HepG2 (cell line): ENCODE data around the gene DDRGK1. TPM values are rescaled to one million over a fixed set of nuclear protein-coding genes. Genes with fewer than 3 reads are reported as not detected.
A peak's percentile ranks its signal among the peaks of the same experiment; 100 is the strongest.

Experiments used
- ATAC-seq: fragments of 200-7000 bp; cut with Tn5 transposase; 3 replicates; pipeline ENCODE4 v1.9.1; 2020; ENCODE audit warnings: mild to moderate bottlenecking, moderate library complexity
- BruUV-seq: library from RNA; stranded (reverse); fragments of 400-500 nt; replicated peaks from 2 replicates; lab custom pipeline; 2021; lab: Mats Ljungman, UMichigan
- CTCF ChIA-PET: fragments of 300-600 bp; formaldehyde crosslinking; extraction: SDS; loops from one replicate; lab custom pipeline; 2021; ENCODE audit warnings: low total read pairs, inconsistent platforms, low intra/inter-chr PET ratio; lab: Yijun Ruan, JAX
- POLR2A ChIA-PET: fragments of 350-600 bp; sonication (Branson Sonifier 250); formaldehyde crosslinking; loops from one replicate; lab custom pipeline; 2020; ENCODE audit warnings: antibody characterized with exemption, inconsistent platforms; lab: Yijun Ruan, JAX
- DNase-seq: peaks from one replicate; pipeline ENCODE4 v3.0.0-alpha.2; 2015; ENCODE audit warnings: low spot score
- FAIRE-seq: peaks from 3 replicates; lab custom pipeline; 2011; peaks lifted over from hg19 to GRCh38; lab: Jason Lieb, UNC
- H2AFZ ChIP-seq: one replicate; pipeline ENCODE4 v1.6.1; 2011; ENCODE audit warnings: low read length, inconsistent platforms
- H3K27ac ChIP-seq: fragments of 300-600 bp; 3 replicates; pipeline ENCODE4 v1.8.0; 2011; ENCODE audit warnings: mixed run types, mild to moderate bottlenecking, mixed read lengths, low read length, inconsistent platforms; ENCODE audit not compliant: insufficient read depth; ENCODE audit errors: extremely low read length
- H3K27me3 ChIP-seq, 2 experiments: fragments of 200-600 bp in 1 of 2; 2 replicates in 1 of 2; 3 replicates in 1 of 2; pipeline versions ENCODE4 v1.6.0 to v1.8.0; 2011; ENCODE audit warnings: low read length in 2 of 2, mild to moderate bottlenecking in 2 of 2, moderate library complexity in 2 of 2, inconsistent platforms in 1 of 2; ENCODE audit not compliant: insufficient read depth in 2 of 2, control insufficient read depth in 1 of 2
- H3K36me3 ChIP-seq, 2 experiments: fragments of 200-600 bp in 1 of 2; replicated peaks in 1 of 2; 2 replicates in 1 of 2; 3 replicates in 1 of 2; pipeline versions ENCODE4 v1.5.1 to v1.8.0; 2011; ENCODE audit warnings: low read length in 2 of 2, inconsistent platforms in 1 of 2; ENCODE audit not compliant: insufficient read depth in 2 of 2, control insufficient read depth in 1 of 2
- H3K4me1 ChIP-seq: 2 replicates; pipeline ENCODE4 v1.5.1; 2012; ENCODE audit warnings: low read length, inconsistent platforms; ENCODE audit not compliant: insufficient read depth
- H3K4me2 ChIP-seq: 2 replicates; pipeline ENCODE4 v1.6.0; 2011; ENCODE audit warnings: low read depth, low read length, inconsistent platforms
- H3K4me3 ChIP-seq, 3 experiments: fragments of 200-600 bp in 1 of 3; sonication (generic), shearing (Covaris generic) in 1 of 3; replicated peaks in 1 of 3; 2 replicates each; pipeline ENCODE4 v1.5.1; 2011 to 2016; ENCODE audit warnings: low read length in 3 of 3, inconsistent platforms in 2 of 3, low read depth in 2 of 3, mild to moderate bottlenecking in 2 of 3, control low read depth in 1 of 3, mixed read lengths in 1 of 3; ENCODE audit not compliant: insufficient read depth in 1 of 3
- H3K79me2 ChIP-seq: one replicate; pipeline ENCODE4 v1.6.1; 2011; ENCODE audit warnings: low read length, inconsistent platforms; ENCODE audit not compliant: insufficient read depth
- H3K9ac ChIP-seq: 2 replicates; pipeline ENCODE4 v1.6.0; 2011; ENCODE audit warnings: mild to moderate bottlenecking, low read depth, low read length, inconsistent platforms; ENCODE audit not compliant: insufficient read depth
- H3K9me3 ChIP-seq: 2 replicates; pipeline ENCODE4 v1.5.1; 2012; ENCODE audit warnings: mild to moderate bottlenecking, low read length
- H4K20me1 ChIP-seq: 2 replicates; pipeline ENCODE4 v1.6.0; 2011; ENCODE audit warnings: inconsistent platforms, mild to moderate bottlenecking, low read length, moderate library complexity; ENCODE audit not compliant: insufficient read depth
- GPN1 ChIP-seq: sonication (generic); formaldehyde crosslinking; IDR thresholded peaks from 2 replicates; pipeline ENCODE4 v1.5.1; 2020; ENCODE audit warnings: missing genetic modification reagents, borderline replicate concordance
- HMG20B ChIP-seq: conservative IDR thresholded peaks from 2 replicates; pipeline ENCODE4 v1.6.1; 2016; ENCODE audit warnings: missing genetic modification reagents, missing compliant biosample characterization
- HOXA3 ChIP-seq: sonication (generic); formaldehyde crosslinking; IDR thresholded peaks from 2 replicates; pipeline ENCODE4 v1.5.0; 2020; ENCODE audit warnings: missing genetic modification reagents
- JUND ChIP-seq: sonication (generic); formaldehyde crosslinking; IDR thresholded peaks from 2 replicates; pipeline ENCODE4 v1.8.0; 2022; ENCODE audit warnings: mild to moderate bottlenecking, missing genetic modification reagents
- KLF12 ChIP-seq: sonication (generic); formaldehyde crosslinking; IDR thresholded peaks from 2 replicates; pipeline ENCODE4 v1.4.0; 2020; ENCODE audit warnings: missing genetic modification reagents, borderline replicate concordance
- MIER2 ChIP-seq: IDR thresholded peaks from 2 replicates; pipeline ENCODE4 v1.6.1; 2016; ENCODE audit warnings: missing biosample characterization, missing genetic modification reagents
- NFIB ChIP-seq: sonication (generic); formaldehyde crosslinking; IDR thresholded peaks from 2 replicates; pipeline ENCODE4 v1.9.0; 2021; ENCODE audit warnings: missing genetic modification reagents, mild to moderate bottlenecking, borderline replicate concordance
- RELA ChIP-seq: sonication (generic); formaldehyde crosslinking; IDR thresholded peaks from 2 replicates; pipeline ENCODE4 v1.4.0; 2020; ENCODE audit warnings: missing genetic modification reagents
- TBL1XR1 ChIP-seq: fragments of 150-350 bp; IDR thresholded peaks from 2 replicates; pipeline ENCODE4 v1.6.1; 2014; ENCODE audit warnings: borderline replicate concordance, low read length; ENCODE audit not compliant: partially characterized antibody
- ZNF18 ChIP-seq: sonication (generic); formaldehyde crosslinking; IDR thresholded peaks from 2 replicates; pipeline ENCODE4 v1.8.0; 2022; ENCODE audit warnings: mild to moderate bottlenecking, missing genetic modification reagents; ENCODE audit not compliant: insufficient replicate concordance
- ZNF552 ChIP-seq: sonication (generic); formaldehyde crosslinking; IDR thresholded peaks from 2 replicates; pipeline ENCODE4 v1.9.0; 2022; ENCODE audit warnings: missing genetic modification reagents, mild to moderate bottlenecking, borderline replicate concordance
- ZNF780A ChIP-seq: sonication (generic); formaldehyde crosslinking; IDR thresholded peaks from 2 replicates; pipeline ENCODE4 v1.8.0; 2022; ENCODE audit warnings: mild to moderate bottlenecking, missing genetic modification reagents, moderate library complexity
- WGBS: methylation state at CpG from one replicate; pipeline ENCODE4 v1.1.6; 2017; ENCODE audit warnings: low lambda C conversion rate; 5-methylcytosine and 5-hydroxymethylcytosine counted together
- in situ Hi-C: cut with HindIII; loops from 2 replicates; pipeline ENCODE4 v1.10.0; 2017; ENCODE audit warnings: low pct_unique_long_range_greater_than_20kb; ENCODE audit not compliant: extremely low pct_ligation_motif_present
- intact Hi-C: fragments of 100-400 bp; cut with micrococcal nuclease; formaldehyde crosslinking; loops from one replicate; pipeline ENCODE4 v1.10.0; 2022; ENCODE audit not compliant: unreplicated experiment
- polyA plus RNA-seq, 8 experiments: library from polyadenylated mRNA; depleted of rRNA in 3 of 8; stranded (reverse) in 7 of 8; unstranded in 1 of 8; fragments of >200 nt; fragmentation: Illumina TruSeq in 4 of 8; extraction: Trizol in 4 of 8; gene quantifications; 2 replicates each; pipeline versions ENCODE4 v1.2.1 to v1.2.3, GENCODE V29; 2011 to 2016; ENCODE audit warnings: low read depth in 4 of 8, missing spikeins in 1 of 8, mixed read lengths in 1 of 8; ENCODE audit not compliant: insufficient read depth in 1 of 8
- total RNA-seq, 5 experiments: library from RNA; depleted of rRNA; stranded (reverse); fragments of >200 nt; fragmentation: Illumina TruSeq; extraction: Trizol; gene quantifications; 2 replicates each; pipeline ENCODE4 v1.2.3, GENCODE V29; 2016; ENCODE audit warnings: low read depth in 1 of 5
- TF ChIP-seq, protein P1 (sequence below): sonication (generic); formaldehyde crosslinking; IDR thresholded peaks from 2 replicates; pipeline ENCODE4 v1.9.0; 2021; ENCODE audit warnings: missing genetic modification reagents, borderline replicate concordance

Gene DDRGK1
- total and polyA plus RNA-seq, 2 of the 13 experiments (the other 11 are each of a cell fraction or from before 2014, with no cell fraction given): 96.7 to 149 TPM

GRCh38 chr20:3168079-3168828 lies 36.2 kb downstream of the DDRGK1 start (continued):
- TF ChIP-seq TBL1XR1 (peak; percentile 31), ZNF18 (CRISPR knock-in tag) (peak; percentile 48), KLF12 (peak; percentile 18; the same call in 1 of the 2 replicates), ZNF780A (CRISPR knock-in tag) (no peak), NFIB (no peak), HOXA3 (peak; percentile 67), ZNF552 (CRISPR knock-in tag) (peak; percentile 65; the same call in 1 of the 2 replicates)
- TF ChIP-seq, protein P1, sequence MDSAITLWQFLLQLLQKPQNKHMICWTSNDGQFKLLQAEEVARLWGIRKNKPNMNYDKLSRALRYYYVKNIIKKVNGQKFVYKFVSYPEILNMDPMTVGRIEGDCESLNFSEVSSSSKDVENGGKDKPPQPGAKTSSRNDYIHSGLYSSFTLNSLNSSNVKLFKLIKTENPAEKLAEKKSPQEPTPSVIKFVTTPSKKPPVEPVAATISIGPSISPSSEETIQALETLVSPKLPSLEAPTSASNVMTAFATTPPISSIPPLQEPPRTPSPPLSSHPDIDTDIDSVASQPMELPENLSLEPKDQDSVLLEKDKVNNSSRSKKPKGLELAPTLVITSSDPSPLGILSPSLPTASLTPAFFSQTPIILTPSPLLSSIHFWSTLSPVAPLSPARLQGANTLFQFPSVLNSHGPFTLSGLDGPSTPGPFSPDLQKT (CRISPR knock-in tag): no peak

- Histone ChIP-seq H3K4me1 (peaks cover 68% of the 10 kb centered on the region), H3K4me2 (peak overlapping the region; percentile 96), H3K9me3 (no peaks in the 10 kb centered on the region), H3K27ac (peak overlapping the region; percentile 64), H4K20me1 (no peaks in the 10 kb centered on the region), H2AFZ (no peak overlapping the region), H3K36me3 (no peaks in the 10 kb centered on the region), H3K79me2 (no peaks in the 10 kb centered on the region), H3K4me3 (peak overlapping the region; percentile 50 to 76 (median 55); a peak in 5 of 6 replicates), H3K9ac (peak overlapping the region; percentile 76), H3K27me3 (no peaks in the 10 kb centered on the region; a peak in 1 of 5 replicates)
- ATAC-seq (no peak), DNase-seq (no peak), FAIRE-seq (no peak)
- CTCF ChIA-PET: interaction anchor here (1.5 kb wide), 1 partner anchor 50 kb away, joined by 8 read pairs; no protein-coding TSS in a partner anchor
- TF ChIP-seq HMG20B (CRISPR knock-in tag): 0 out of 2 replicates have a peak, but pooled peaks have one; percentile 1
- TF ChIP-seq JUND (CRISPR knock-in tag): no peak
- 0 out of 2 replicates have a peak, but pooled peaks have one; percentile 12 for TF ChIP-seq GPN1 (CRISPR knock-in tag)
- TF ChIP-seq RELA (CRISPR knock-in tag): 0 out of 2 replicates have a peak, but pooled peaks have one; percentile 9
- TF ChIP-seq MIER2 (CRISPR knock-in tag): 0 out of 2 replicates have a peak, but pooled peaks have one; percentile 5
- intact Hi-C loops: loop anchor here (10.0 kb wide), 1 partner anchor 77 kb away; no protein-coding TSS in a partner anchor
- in situ Hi-C loops: no loop called here
- WGBS: 92% methylated on average over 25 of the region's 25 CpGs
- POLR2A ChIA-PET: interaction anchor here (0.7 to 6.5 kb wide), 7 partner anchors 8 to 57 kb away, joined by 3 to 81 read pairs (median 3); partner anchors contain the start of genes FASTKD5, ITPA and UBOX5
- BruUV-seq: no TSS peak
These were observed 36.8 kb downstream of the DDRGK1 start for GRCh38 chr20:3167738-3168078.
